ENCODE results near the gene CLDN10. TPM values are rescaled to one million over a fixed set of nuclear protein-coding genes. Genes with fewer than 3 reads are reported as not detected.

CLDN10 gene
- total and polyA plus RNA-seq, 2 donors (not counting 3 experiments of a cell fraction or from before 2014, with no cell fraction given) = 0.49 to 0.69 TPM

DNA sequence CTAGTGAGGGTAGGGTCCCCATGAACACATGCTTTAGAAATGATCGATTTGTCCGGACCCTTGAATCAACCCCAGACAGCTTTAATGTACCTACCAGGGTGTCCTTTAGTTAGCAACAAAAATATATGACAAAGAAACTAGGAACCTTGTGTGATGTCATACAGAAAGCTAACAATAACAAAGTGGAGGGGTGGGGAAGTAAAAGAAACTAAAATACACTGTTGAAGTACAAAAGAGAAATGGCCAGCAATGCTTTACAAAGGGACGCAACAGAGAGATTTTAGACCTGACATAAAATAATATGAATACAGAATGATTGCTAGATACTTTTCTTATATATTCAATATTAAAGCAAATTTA is 52.0 kb downstream of the CLDN10 start:
- H3K4me2 ChIP-seq (ENCODE audit: insufficient read depth, low read length) = no peak overlapping the region
- intact Hi-C loops (cut with micrococcal nuclease) (loop anchor here (5.0 kb wide), 1 partner anchor 67 kb away; no protein-coding TSS in a partner anchor), dilution Hi-C loops (cut with MboI; ENCODE audit: extremely low pct_ligation_motif_present, low sequenced_read_pairs) (no loop called here)
- H3K4me3 ChIP-seq (replicated peaks in 1 of 3; ENCODE audit: insufficient read depth in 1 of 3, low read depth in 1 of 3, low read length in 3 of 3) = no peak overlapping the region
- H4K20me1 ChIP-seq (replicated peaks; ENCODE audit: control insufficient read depth, extremely low read depth, insufficient read depth, low read length) = no peaks in the 10 kb centered on the region
- H3K9ac ChIP-seq (replicated peaks; ENCODE audit: extremely low read depth, insufficient read depth, low read length) = peak overlapping the region; percentile 17
- FAIRE-seq (no peak), DNase-seq (ENCODE audit: low read depth, low spot score) (no peak)
- no peaks in the 10 kb centered on the region for H3K79me2 ChIP-seq (ENCODE audit: control insufficient read depth, insufficient read depth, low read length)
- CTCF ChIA-PET = interaction anchor here (0.8 to 2.0 kb wide), 4 partner anchors 19 to 229 kb away, joined by 3 to 13 read pairs (median 9); no protein-coding TSS in a partner anchor
- no peaks in the 10 kb centered on the region for H3K9me1 ChIP-seq (replicated peaks; ENCODE audit: control insufficient read depth, extremely low read depth, insufficient read depth, low read length)
- H2AFZ ChIP-seq (ENCODE audit: low read depth, low read length) = peak overlapping the region; percentile 2
- H3K9me3 ChIP-seq (replicated peaks; ENCODE audit: control insufficient read depth, insufficient read depth, low read length) = no peaks in the 10 kb centered on the region
- H3K4me1 ChIP-seq (ENCODE audit: control insufficient read depth, extremely low read depth, insufficient read depth, low read length) = peaks cover 26% of the 10 kb centered on the region
- no peaks in the 10 kb centered on the region for H3K27me3 ChIP-seq (ENCODE audit: control insufficient read depth in 2 of 2, insufficient read depth in 2 of 2, low read length in 2 of 2)
- peaks cover 8 to 9% of the 10 kb centered on the region in 2 experiments for H3K36me3 ChIP-seq (ENCODE audit: control insufficient read depth in 2 of 2, extremely low read depth in 1 of 2, insufficient read depth in 2 of 2, low read length in 2 of 2)
- TF ChIP-seq GATA2 (IDR thresholded peaks at IDR 0.05; ENCODE audit: insufficient read depth, insufficient read length, low read depth, low read length) (no peak), FOS (IDR thresholded peaks at IDR 0.05; ENCODE audit: borderline replicate concordance, insufficient read depth, low read length) (no peak), POLR2A (IDR thresholded peaks at IDR 0.05; ENCODE audit: low read depth, low read length) (no peak), MYC (IDR thresholded peaks at IDR 0.05; ENCODE audit: low read depth, low read length) (no peak)
- TF ChIP-seq, protein P1, sequence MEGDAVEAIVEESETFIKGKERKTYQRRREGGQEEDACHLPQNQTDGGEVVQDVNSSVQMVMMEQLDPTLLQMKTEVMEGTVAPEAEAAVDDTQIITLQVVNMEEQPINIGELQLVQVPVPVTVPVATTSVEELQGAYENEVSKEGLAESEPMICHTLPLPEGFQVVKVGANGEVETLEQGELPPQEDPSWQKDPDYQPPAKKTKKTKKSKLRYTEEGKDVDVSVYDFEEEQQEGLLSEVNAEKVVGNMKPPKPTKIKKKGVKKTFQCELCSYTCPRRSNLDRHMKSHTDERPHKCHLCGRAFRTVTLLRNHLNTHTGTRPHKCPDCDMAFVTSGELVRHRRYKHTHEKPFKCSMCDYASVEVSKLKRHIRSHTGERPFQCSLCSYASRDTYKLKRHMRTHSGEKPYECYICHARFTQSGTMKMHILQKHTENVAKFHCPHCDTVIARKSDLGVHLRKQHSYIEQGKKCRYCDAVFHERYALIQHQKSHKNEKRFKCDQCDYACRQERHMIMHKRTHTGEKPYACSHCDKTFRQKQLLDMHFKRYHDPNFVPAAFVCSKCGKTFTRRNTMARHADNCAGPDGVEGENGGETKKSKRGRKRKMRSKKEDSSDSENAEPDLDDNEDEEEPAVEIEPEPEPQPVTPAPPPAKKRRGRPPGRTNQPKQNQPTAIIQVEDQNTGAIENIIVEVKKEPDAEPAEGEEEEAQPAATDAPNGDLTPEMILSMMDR (IDR thresholded peaks at IDR 0.05; ENCODE audit: extremely low read depth in 1 of 2, insufficient read depth in 1 of 2, low read depth in 1 of 2, low read length in 2 of 2) = no peak
- no TSS peak for BruUV-seq (replicated peaks)
- H3K27ac ChIP-seq (ENCODE audit: insufficient read depth, low read depth, low read length) = peak overlapping the region; percentile 64
- POLR2A ChIA-PET = no interaction called here

DNA sequence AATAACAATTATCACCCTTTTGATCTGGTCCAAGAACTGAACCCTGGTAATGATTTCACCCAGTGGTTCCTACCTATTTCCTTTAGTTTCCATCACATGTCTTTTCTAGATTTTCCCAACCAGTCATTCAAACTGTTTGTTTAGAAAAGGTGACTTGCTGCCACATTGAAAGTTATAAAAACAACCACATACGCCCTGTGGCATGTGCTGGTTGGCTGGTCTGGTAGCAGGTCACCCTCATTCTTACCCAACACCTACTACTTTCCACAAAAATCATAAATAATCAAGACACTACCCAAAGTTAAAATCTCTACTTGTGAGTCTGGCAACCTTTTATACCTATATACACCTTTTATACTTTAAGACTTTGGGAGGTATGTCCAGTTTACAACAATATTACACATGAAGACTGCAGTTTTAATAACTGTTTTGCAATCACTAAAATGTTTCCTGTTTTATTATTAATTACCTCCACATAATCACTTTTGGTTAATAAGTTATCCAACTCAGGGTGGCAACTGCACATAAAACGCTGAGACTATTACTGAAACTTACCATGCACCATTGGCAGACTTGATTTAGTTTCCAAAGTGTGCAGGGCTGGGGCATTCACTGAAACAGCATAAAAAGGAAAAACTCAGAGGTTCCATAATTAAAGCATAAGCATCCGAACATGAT is 53.1 kb downstream of the CLDN10 start:
- no peak for TF ChIP-seq POLR2A (IDR thresholded peaks at IDR 0.05; ENCODE audit: low read depth, low read length)
- no peak for TF ChIP-seq FOS (IDR thresholded peaks at IDR 0.05; ENCODE audit: borderline replicate concordance, insufficient read depth, low read length)
- no peak for TF ChIP-seq MYC (IDR thresholded peaks at IDR 0.05; ENCODE audit: low read depth, low read length)
- no peak for TF ChIP-seq GATA2 (IDR thresholded peaks at IDR 0.05; ENCODE audit: insufficient read depth, insufficient read length, low read depth, low read length)
- TF ChIP-seq, protein P2, sequence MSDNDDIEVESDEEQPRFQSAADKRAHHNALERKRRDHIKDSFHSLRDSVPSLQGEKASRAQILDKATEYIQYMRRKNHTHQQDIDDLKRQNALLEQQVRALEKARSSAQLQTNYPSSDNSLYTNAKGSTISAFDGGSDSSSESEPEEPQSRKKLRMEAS (IDR thresholded peaks at IDR 0.05; ENCODE audit: insufficient read depth, insufficient read length) = no peak
- TF ChIP-seq EZH2 (IDR thresholded peaks at IDR 0.05; ENCODE audit: borderline replicate concordance, low read depth, low read length, severe bottlenecking) = no peak
- TF ChIP-seq JUN (IDR thresholded peaks at IDR 0.05; ENCODE audit: borderline replicate concordance, insufficient read depth, insufficient read length, low read depth) = no peak
- TF ChIP-seq, protein P1 (IDR thresholded peaks at IDR 0.05; ENCODE audit: extremely low read depth in 1 of 2, insufficient read depth in 1 of 2, low read depth in 1 of 2, low read length in 2 of 2) = no peak
- TF ChIP-seq POLR2AphosphoS5 (IDR thresholded peaks at IDR 0.05; ENCODE audit: insufficient read depth, low read depth, low read length) = no peak
- Histone ChIP-seq H3K36me3 (ENCODE audit: control insufficient read depth in 2 of 2, extremely low read depth in 1 of 2, insufficient read depth in 2 of 2, low read length in 2 of 2) (peaks cover 6 to 9% of the 10 kb centered on the region in 2 experiments), H3K27me3 (ENCODE audit: control insufficient read depth in 2 of 2, insufficient read depth in 2 of 2, low read length in 2 of 2) (no peaks in the 10 kb centered on the region), H4K20me1 (replicated peaks; ENCODE audit: control insufficient read depth, extremely low read depth, insufficient read depth, low read length) (no peaks in the 10 kb centered on the region), H2AFZ (ENCODE audit: low read depth, low read length) (no peak overlapping the region), H3K79me2 (ENCODE audit: control insufficient read depth, insufficient read depth, low read length) (no peaks in the 10 kb centered on the region), H3K4me2 (ENCODE audit: insufficient read depth, low read length) (no peak overlapping the region), H3K4me1 (ENCODE audit: control insufficient read depth, extremely low read depth, insufficient read depth, low read length) (peaks cover 26% of the 10 kb centered on the region), H3K9ac (replicated peaks; ENCODE audit: extremely low read depth, insufficient read depth, low read length) (no peak overlapping the region), H3K27ac (ENCODE audit: insufficient read depth, low read depth, low read length) (no peak overlapping the region), H3K4me3 (replicated peaks in 1 of 3; ENCODE audit: insufficient read depth in 1 of 3, low read depth in 1 of 3, low read length in 3 of 3) (no peak overlapping the region), H3K9me3 (replicated peaks; ENCODE audit: control insufficient read depth, insufficient read depth, low read length) (no peaks in the 10 kb centered on the region), H3K9me1 (replicated peaks; ENCODE audit: control insufficient read depth, extremely low read depth, insufficient read depth, low read length) (no peaks in the 10 kb centered on the region)
- intact Hi-C loops (cut with micrococcal nuclease) = no loop called here
- ChIA-PET POLR2A (no interaction called here), CTCF (no interaction called here)
- dilution Hi-C loops (cut with MboI; ENCODE audit: extremely low pct_ligation_motif_present, low sequenced_read_pairs) = no loop called here
- BruUV-seq (replicated peaks) = no TSS peak
- DNase-seq (ENCODE audit: low read depth, low spot score) = no peak
- FAIRE-seq = no peak

All from endothelial cell of umbilical vein (primary cell).